ENCODE measurements around the gene CMSS1.
"Not testable (repeated sequence)": the region's sequence is repeated elsewhere in the genome, so short reads cannot be mapped to it uniquely, and the experiment has no call there.

The CMSS1 gene

DNA sequence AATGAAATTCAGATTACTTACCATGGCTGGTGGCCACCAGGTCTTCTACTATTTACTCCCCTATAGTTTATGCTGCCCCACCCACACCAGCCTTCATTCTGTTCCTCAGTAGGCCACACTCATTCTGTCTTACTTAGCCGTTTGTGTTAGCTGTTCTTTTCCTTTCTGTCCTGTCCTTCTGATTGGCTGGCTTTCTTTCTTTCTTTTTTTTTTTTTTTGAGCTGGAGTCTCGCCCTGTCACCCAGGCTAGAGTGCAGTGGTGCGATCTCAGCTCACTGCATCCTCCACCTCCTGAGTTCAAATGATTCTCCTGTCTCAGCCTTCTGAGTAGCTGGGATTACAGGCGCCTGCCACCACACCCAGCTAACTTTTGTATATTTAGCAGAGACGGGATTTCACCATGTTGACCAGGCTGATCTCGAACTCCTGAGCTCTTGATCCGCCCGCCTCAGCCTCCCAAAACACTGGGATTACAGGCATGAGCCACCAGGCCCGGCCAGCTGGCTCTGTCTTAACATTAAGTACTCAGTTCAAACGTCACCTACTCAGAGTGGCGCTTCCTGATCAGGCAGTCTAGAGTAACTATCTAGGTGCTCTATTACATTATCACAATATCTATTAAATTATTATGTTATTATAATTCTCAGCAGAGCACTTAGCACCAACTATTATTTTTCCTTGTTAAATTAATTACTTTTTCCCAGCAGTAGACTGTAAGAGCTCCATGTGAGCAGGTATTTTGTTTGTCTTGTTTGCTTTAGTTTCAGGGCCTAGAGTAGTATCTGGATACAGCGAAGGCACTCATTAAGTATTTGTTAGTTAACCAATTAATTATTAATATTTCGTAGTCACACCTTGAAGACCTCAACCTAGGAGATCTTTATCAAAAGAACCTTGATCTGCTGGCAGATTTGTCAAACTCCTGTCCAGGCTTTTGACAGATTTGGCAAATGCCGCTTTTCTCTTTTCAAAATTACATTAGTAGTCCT lies 6.4 kb downstream of the CMSS1 start:
- peak; percentile 96 for DNase-seq

DNA sequence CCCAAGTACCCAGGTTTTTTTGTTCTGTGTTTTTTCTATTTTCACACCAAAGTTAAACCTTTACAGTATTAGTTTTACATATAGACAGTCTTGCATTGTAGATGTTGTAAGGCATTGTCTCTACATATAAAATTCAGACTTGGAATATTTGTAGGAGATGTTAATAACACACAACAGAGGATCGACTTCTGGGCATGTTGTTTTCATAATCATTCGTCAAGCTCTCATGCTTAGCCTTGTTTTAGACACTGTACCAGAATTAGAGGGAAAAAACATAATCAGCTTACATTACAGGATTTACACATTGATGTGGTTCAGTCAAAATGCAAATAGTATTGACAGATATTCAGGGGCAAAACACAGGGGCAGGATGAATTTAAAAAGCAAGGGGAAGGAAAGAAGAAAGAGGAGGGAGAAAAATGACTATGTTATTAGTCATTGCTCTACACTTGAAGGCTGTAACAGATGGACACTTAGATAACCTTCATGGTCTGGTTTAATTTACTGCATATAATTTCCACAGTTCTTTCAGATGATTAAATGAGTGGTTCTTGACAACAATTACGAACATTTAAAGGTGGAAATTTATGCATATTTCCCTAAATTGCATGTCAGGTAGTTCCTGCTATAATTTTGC lies 7.5 kb downstream of the CMSS1 start:
- peak; percentile 81 for DNase-seq

DNA sequence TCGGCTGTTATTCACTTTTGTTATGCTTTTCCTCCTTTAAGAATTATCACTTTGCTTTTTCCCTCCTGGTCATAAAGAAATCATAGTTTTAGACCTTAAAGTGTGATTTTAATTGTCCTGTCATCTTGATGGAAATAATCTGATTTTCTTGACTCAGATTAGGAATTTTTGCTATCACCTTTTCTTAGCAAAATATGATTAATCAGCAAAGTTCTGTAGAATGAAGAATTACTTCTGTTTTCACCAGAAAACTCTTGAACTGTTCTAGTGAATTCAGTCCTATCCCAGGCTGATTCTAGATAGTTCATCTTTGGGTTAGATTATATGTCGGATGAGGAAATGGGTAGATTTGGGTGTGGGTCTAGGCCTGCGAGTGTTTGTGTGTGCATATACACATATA lies 12.2 kb downstream of the CMSS1 start:
- no peak for DNase-seq

DNA sequence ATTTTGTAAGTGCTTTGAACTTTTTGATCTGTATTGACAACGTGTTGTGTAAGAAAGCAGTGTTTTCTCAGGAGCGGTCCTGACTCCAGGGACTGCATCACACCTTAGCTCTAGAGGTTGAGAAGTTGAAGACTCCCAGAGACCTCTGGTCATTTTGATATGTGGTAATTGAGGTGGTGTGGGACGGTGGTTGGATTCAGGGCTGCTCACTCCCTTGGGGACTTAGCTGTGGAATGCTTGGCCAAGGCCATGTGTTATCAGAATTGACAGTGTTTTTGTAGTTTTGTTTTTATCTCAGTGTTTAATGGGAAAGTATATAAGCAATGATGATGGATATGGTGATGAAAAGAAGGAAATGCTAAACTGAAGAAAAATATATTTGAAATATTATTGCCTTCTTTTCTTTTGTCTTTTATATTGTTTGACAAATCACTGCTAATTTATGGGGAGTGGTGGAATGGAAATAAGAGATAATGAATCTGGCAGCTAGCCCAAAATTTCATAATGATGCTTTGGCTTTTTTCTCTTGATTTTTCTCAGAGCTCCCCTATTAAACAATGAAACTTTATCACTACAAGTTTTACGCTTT lies 16.0 kb downstream of the CMSS1 start:
- DNase-seq = no peak

DNA sequence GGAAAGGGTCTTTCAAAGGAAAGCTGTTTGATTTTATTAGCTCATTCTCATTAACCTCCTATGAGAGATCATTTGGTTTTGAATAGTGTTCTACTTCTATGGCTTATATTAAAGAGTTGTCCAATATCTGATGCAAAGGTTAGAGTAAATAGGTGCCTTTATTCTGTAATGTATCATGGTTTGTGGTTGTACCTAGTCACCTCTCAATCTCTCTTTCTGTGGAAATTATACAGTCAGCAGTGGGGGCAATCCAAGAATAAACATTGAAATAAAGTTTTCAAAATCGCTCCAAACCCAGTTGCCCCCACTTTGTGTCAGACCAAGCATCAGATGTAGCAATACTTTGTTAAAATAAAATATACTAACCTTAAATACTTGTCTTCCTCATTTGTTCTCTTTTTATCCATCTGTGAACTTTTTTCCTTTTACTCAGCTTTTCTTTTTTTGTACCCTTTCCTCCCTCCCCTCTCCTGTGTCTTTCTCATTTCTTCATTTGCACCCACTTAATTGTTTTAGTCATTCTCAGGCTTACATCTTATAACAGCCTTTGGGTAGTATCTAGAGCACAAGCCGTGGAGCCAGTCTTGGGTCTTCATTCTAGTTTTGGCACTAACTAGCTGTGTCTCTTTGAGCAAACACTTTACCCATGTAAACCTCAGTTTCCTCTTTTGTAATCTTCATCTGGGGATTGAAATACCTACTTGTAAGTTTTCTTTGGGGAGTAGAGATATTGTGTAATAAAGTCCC lies 16.7 kb downstream of the CMSS1 start:
- no peak for DNase-seq

DNA sequence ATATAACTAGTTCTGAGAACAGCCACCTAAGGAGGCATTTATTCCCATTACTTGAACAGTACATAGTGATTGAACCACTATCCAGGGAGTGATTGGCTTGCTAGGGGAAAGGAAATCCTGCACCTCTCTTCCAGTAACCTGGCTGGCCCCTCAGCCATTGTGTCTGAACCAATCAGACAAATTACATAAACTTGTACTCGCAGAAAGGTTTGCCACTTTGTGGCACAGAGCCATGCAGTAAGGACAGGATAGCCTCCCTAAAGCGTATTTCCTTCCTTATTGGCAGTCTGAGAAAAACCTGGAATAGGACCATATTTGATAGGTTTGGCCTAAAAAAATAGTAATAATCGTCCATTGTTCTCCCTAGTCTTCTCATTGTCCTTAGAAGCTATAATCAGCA lies 19.0 kb downstream of the CMSS1 start:
- DNase-seq = no peak

DNA sequence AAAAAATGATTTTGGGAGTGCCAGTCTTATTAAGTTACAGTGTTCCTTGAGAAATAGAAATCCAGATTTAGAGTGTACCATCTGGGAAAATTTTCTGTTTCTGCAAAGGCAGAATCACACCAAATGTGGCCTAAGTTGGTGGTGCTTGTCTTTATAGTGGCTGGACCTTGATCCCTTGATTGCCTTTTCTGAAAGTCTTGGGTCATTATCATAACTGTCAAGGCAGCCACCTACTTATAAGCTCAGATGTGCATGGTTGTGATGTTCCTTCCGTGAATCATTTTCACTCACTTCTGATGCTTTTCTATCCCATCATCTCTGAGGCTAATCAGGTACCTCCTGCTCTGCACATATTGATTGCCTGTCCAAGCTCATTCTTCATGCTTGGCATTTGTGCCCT lies 20.1 kb downstream of the CMSS1 start:
- no peak for DNase-seq

DNA sequence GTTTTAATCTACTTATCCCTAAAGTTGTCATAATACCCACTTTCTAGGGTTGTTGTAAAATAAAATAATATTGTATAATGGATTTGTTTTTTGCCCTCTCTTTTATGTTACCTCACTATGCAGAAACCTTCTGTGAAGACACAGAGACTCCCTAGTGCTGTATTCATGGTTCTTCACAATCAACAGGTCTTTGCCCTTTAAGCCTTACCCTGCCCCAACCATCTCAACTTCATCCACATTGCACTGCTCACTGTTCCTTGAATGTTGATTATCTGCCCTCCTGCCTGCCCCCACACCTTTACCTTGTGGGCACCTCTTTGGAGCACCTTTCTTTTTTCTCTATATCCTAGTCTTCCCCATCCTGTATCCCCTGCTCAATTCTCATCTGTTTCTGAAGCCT lies 21.1 kb downstream of the CMSS1 start:
- DNase-seq = no peak

DNA sequence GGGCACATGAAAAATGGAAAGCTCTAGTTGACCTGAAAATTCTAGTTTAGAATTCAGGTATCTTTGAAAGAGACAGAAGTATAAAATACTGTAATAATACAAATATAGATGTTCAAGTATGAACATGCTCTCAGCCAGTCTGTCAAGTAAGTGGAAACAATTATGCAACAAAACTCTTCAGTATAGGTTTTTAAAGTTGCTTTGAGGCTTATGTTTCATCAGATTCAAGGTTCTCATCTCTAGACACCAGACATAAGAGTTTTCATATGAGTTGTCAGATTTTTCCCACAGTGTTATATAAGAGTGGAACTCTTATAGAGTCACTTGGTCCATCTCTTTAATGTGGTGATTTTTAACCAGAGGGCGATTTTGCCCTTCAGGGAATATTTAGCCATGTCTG lies 22.0 kb downstream of the CMSS1 start:
- no peak for DNase-seq

DNA sequence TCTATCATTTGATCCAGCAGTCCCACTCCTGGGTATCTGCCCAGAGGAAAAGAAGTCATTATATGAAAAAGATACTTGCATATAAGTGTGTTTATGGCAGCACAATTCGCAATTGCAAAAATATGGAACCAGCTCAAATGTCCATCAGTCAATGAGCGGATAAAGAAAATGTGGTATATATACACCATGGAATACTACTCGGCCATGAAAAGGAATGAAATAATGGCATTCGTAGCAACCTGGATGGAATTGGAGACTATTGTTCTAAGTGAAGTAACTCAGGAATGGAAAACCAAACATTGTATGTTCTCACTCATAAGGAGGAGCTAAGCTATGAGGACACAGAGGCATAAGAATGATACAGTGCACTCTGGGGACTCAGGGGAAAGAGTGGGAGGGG lies 24.3 kb downstream of the CMSS1 start:
- not testable (repeated sequence) for DNase-seq

DNA sequence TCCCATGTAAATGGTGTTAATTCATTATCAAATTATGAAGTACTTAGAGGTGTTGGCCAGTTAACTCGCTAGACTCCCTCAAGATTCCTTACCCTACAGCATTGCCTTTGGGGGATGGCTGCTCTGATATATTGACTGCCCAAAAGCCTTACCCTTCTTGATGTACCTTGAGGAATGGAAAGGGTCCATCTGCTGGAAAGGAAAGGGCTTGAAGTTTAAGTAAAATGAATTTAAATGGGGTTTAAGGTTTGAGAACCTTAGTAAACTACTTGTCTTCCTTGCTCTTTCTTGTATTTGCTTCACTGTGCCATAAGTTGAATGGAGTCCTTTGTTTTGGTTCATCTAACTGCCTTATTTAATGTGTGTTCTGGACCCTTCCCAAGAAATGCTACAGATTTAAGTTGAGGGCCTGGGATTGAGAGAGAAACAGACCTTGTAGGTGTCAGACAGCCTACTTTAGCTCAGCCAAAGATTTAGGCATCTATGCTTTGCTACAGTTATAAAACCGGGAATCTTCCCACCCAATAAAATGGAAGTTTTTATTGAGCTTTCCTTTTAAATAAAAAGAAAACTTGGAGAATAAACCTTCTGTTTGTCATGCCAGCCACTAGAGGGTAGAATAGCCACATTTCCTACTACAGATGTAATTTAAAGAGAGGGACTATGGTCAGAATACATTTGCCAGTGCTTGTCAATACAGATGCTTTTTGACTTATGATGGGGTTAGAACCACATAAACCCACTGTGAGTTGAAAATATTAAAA lies 25.3 kb downstream of the CMSS1 start:
- peak; percentile 61 for DNase-seq

DNA sequence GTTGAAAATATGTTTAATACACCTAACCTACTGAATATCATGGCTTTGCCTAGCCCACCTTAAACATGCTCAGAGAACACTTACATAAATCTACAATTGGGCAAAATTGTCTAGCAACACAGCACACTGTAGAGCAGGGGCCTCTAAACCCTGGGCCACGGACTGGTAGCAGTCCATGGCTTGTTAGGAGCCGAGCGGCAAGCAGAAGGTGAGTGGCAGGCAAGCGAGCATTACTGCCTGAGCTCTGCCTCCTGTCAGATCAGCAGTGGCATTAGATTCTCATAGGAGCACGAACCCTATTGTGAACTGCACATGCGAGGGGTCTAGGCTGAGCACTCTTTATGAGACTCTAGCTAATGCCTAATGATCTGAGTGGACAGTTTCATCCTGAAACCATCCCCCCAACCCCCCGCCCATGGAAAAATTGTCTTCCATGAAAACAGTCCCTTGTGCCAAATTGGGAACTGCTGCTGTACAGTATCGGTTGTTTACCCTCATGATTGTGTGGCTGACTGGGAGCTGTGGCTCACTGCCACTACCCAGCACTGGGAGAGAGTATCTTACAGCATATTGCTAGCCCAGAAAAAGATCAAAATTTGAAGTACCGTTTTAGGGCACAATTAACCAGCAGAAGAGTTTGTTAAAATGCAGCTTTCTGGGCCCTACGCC lies 26.1 kb downstream of the CMSS1 start:
- DNase-seq = no peak

DNA sequence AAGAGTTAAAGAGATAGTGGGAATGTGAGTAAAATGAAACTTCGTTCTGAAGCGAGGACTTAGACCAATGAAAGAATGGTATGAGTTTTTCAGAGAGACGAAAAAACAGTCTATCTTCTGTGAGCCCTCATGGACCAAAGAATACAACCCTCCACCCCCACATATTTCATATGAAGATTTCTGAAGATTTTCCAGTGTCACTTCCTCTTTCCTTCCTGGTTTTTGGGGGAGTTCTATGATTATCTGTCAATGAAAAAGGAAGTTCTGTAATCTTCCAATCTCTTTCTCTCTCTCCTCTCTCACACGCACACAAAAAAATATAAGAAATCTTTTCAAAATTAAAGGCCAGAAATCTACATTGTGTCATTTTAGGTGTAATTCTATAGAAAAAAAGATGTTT lies 27.7 kb downstream of the CMSS1 start:
- DNase-seq = no peak

DNA sequence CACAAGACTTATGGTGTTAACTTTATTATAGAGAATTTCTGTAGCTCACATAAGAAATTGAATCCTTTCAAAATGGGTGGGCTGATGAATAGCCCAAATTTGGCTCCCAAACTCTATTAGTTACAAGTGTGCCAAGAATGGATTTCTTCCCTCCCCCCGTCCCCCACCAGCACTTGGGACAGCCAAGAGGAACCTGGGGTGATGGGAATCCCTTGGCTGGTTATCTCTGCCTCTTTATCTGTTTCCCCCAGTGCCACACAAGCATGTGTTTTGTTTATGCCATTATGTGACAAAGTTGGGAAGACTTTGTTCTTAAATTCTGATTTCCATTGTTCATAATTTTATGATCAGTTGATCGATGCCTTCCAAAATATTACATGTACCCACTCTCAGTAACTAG lies 28.3 kb downstream of the CMSS1 start:
- no peak for DNase-seq

DNA sequence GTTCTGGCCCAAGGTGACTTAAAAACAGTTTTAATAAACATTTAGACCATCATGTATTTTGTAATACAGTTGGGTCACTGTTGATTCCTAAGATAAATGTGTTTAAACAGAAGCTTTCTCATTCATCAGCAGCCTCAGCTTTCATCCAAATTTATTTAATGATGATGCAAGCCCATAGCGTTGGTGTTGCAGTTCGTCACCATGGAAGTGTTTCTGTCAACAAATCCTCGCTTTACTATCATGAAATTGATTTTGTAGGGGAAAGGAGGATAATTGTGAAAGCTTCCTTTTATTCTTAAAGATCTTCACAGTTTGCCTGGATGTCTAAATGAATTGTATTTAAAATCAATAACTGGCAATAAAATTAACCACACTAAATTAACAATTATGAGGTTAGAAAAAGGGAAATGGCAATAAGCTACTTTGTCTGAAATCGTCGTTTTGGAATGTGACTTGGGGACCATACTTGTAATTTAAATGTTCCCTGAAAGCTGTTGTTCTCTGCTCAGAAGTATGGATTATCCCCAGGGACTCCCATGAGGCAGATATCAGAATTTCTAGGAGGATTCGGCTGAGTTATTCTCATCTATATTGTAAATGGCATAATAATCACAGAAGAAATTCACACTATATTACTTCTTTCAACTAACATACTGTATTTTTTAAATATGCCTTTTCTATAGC lies 29.0 kb downstream of the CMSS1 start:
- no peak for DNase-seq

DNA sequence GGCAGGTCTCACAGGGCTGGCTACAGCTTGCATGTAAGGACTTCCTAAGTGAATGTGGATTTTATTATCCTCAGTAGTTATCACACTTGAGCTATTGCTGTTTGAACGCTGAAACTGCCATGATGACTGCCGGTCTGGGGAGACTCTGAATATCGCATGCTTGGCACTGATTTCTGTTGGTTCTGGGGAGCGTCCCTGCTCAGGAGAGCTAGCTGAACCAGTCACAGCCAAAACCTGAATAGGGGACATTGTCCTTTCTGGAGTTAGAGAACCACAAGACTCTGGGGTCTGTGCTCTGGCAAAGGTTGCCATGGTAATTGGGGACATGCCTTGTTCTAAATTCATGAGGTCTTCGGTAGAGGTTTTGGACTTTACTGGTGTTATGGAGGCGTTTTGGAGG lies 30.8 kb downstream of the CMSS1 start:
- no peak for DNase-seq

DNA sequence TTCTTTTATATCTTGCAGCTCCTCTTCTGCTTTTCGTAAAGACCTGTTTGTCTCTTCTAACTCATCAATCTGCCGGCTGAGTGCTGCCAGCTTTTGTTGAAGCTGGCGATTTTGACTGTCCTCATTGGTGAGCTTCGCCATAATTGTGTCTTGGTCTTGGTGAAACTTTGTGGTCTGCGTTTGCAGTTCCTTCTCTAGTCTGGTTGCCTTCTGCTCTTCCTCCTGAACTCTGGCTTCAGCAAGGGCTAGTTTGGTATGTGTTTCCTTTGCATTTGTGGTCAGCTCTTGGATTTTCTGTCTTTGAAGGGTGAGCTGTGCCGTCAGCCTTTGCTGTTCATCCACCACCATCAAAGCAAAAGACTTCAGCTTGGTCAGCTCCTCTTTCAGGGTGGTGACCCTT lies 32.9 kb downstream of the CMSS1 start:
- no peak for DNase-seq

DNA sequence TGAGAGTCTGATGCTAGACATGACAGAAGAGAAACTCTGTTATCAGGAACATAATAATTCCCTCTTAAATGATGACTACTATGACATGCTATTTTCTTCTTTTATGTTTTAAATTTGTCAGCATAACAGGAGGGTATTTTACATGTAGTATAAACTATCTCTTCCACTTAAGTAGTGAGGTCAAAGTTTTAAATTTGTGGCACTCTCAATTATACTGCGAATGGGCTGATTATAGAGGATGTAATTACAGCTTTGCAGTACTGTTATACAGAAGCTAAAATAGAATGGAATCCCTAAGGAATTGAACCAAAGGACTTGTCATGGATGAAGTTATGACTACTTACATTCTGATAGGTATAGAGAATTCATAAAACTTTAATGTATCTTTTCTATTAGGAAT lies 34.3 kb downstream of the CMSS1 start:
- no peak for DNase-seq

DNA sequence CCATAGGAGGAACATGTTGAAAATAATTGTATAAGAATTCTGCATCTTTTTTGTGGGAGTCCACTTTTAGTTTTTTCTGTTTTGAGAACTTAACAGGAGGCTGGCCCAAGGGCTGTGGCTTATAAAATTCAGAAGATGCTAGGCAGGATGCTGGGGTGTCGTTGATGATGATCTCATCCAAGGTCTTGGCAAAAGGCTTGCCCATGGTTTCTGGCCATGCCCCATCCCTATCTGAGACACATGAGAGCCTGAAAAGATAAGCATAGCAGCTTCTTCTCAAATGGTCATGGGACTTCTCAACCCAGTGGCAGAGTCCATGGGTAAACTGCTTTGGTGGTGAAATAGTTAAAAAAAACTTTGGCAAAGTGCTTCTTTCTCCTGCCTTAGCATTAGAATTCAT lies 35.2 kb downstream of the CMSS1 start:
- no peak for DNase-seq

DNA sequence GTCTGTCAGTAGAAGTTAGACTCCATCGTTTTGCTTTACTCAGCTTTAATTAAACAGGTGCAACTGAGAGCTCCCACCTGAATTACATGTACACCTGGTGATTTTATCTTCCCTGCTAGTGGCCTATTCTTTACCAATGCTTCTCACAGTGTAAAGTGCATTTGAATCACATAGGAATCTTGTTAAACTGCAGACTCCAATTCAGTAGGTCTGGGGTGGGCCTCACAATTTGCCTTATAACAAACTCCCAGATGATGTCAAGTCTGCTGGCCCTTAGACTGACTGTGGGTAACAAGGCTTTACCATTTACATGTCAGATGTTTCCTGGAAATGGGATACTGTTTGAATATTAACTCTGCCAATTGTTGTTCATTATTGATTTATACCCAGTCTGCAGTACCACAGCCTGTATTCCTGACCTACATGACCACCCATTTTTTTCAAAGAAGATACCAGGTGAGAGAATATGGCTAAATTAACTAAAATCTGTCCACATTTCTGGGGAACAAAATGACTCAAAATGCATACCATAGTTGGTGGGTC lies 37.2 kb downstream of the CMSS1 start:
- no peak for DNase-seq

DNA sequence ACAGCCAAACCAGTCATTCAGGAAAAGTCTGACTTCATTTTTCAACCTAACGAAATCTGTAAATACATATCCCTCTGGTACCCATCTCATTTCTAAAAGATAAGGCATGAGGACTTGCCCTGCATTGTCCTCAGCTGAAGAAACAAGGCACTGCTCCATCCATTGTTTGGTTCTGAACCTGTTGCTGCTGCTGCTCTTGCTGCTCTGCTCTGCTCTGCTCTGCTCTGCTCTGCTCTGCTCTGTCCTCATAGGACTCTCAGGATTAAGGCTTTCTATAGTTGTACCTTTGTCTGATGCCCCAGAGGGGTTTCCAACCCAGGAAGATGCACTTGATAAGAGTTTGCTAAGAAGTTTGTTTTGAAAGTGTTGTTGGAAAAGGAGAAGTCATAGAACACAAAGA lies 38.2 kb downstream of the CMSS1 start:
- no peak for DNase-seq
